ENCODE results near the gene ANKRD42. TPM values are rescaled to one million over a fixed set of nuclear protein-coding genes. Genes with fewer than 3 reads are reported as not detected.

ANKRD42 gene
- total RNA-seq, 1 donor from 2014 or later, result 4.2 TPM

Small RNA genes lying within 50 kb of the gene (small RNA-seq; reads per million reads assigned to genes)
- gene AP000873.5, result not detected

Other genes starting within 250 kb of the ANKRD42 start
- 16.2 TPM for gene RAB30, start 121.8 kb upstream of the ANKRD42 start, total RNA-seq
- 30.3 TPM for gene PCF11, start 36.6 kb upstream of the ANKRD42 start, total RNA-seq
- 58.5 TPM for gene CCDC90B, start 92.7 kb downstream of the ANKRD42 start, total RNA-seq

All from skeletal muscle tissue (tissue), 2 donors.